Activated T-cell treated with anti-CD3 and anti-CD28 coated beads for 1 hour (primary cell): ENCODE measurements around the gene KCNG2.

ENCODE experiments used
- DNase-seq: peaks from one replicate; pipeline ENCODE4 v3.0.0-alpha.2; 2020; ENCODE audit warnings: low read depth

KCNG2 gene

GRCh38 chr18:79823120-79823519 is 25.4 kb downstream of the KCNG2 start:
- DNase-seq, result no peak

GRCh38 chr18:79825913-79826312 is 28.2 kb downstream of the KCNG2 start:
- no peak for DNase-seq

- no peak for DNase-seq
Observed at GRCh38 chr18:79826966-79827365, 29.2 kb downstream of the KCNG2 start.

GRCh38 chr18:79828258-79828657 is 30.5 kb downstream of the KCNG2 start:
- no peak for DNase-seq

GRCh38 chr18:79829136-79829854 is 31.6 kb downstream of the KCNG2 start:
- no peak for DNase-seq

- no peak for DNase-seq
Observed at GRCh38 chr18:79832169-79832568, 34.4 kb downstream of the KCNG2 start.

- DNase-seq, result no peak
Observed at GRCh38 chr18:79834834-79835233, 37.1 kb downstream of the KCNG2 start.

- DNase-seq, result no peak
Observed at GRCh38 chr18:79841936-79842335, 44.2 kb downstream of the KCNG2 start.

GRCh38 chr18:79844999-79845563 is 47.3 kb downstream of the KCNG2 start:
- DNase-seq, result no peak

- DNase-seq, result no peak
Observed at GRCh38 chr18:79846936-79847557, 49.3 kb downstream of the KCNG2 start.

GRCh38 chr18:79847606-79848293 is 50.0 kb downstream of the KCNG2 start:
- no peak for DNase-seq

- DNase-seq, result no peak
Observed at GRCh38 chr18:79848294-79848578, 50.5 kb downstream of the KCNG2 start.

GRCh38 chr18:79848579-79849327 is 51.0 kb downstream of the KCNG2 start:
- no peak for DNase-seq

- no peak for DNase-seq
Observed at GRCh38 chr18:79849328-79850207, 51.8 kb downstream of the KCNG2 start.

- DNase-seq, result no peak
Observed at GRCh38 chr18:79850731-79851130, 53.0 kb downstream of the KCNG2 start.

GRCh38 chr18:79851489-79851888 is 53.8 kb downstream of the KCNG2 start:
- DNase-seq, result no peak

- DNase-seq, result no peak
Observed at GRCh38 chr18:79851950-79852349, 54.2 kb downstream of the KCNG2 start.

GRCh38 chr18:79852561-79853302 is 55.0 kb downstream of the KCNG2 start:
- DNase-seq, result no peak

GRCh38 chr18:79853303-79853992 is 55.7 kb downstream of the KCNG2 start:
- DNase-seq, result no peak

- no peak for DNase-seq
Observed at GRCh38 chr18:79853993-79854364, 56.2 kb downstream of the KCNG2 start.
